ENCODE data around the gene NR2C2AP.

NR2C2AP gene

GRCh38 chr19:19151418-19151817 lies 51.8 kb downstream of the NR2C2AP start:
- no peak overlapping the region for H3K4me3 ChIP-seq (ENCODE audit: low read depth, low read length)
- no peak for DNase-seq (ENCODE audit: low read depth)
- TF ChIP-seq CTCF (conservative IDR thresholded peaks at IDR 0.05; ENCODE audit: low read depth, low read length): no peak
